Bronchial epithelial cell (primary cell): ENCODE results near the gene PTPRE. TPM values are rescaled to one million over a fixed set of nuclear protein-coding genes. Genes with fewer than 3 reads are reported as not detected.
A peak's percentile ranks its signal among the peaks of the same experiment; 100 is the strongest.

Source experiments
- DNase-seq: peaks from one replicate; pipeline ENCODE4 v3.0.0-alpha.2; 2010; ENCODE audit warnings: low read depth
- FAIRE-seq: peaks from 2 replicates; lab custom pipeline; 2011; peaks lifted over from hg19 to GRCh38; lab: Jason Lieb, UNC
- H3K27me3 ChIP-seq: 2 replicates; pipeline ENCODE4 v1.5.1; 2011; ENCODE audit warnings: low read length; ENCODE audit not compliant: control insufficient read depth, insufficient read depth
- H3K36me3 ChIP-seq: 2 replicates; pipeline ENCODE4 v1.5.1; 2011; ENCODE audit warnings: low read length; ENCODE audit not compliant: control insufficient read depth, insufficient read depth
- H3K4me3 ChIP-seq: 2 replicates; pipeline ENCODE4 v1.5.1; 2011; ENCODE audit warnings: mild to moderate bottlenecking, low read depth, low read length, control low read depth
- total RNA-seq: library from RNA; depleted of rRNA; stranded (reverse); fragments of >200 nt; gene quantifications from 2 replicates; pipeline ENCODE4 v1.2.1, GENCODE V29; 2014
- TF ChIP-seq, protein P1 (sequence below): IDR thresholded peaks from 2 replicates; pipeline ENCODE4 v1.5.1; 2011; ENCODE audit warnings: mild to moderate bottlenecking, moderate library complexity, low read length, control low read depth, inconsistent platforms; ENCODE audit not compliant: insufficient read depth, severe bottlenecking

The PTPRE gene
- total RNA-seq, 1 donor from 2014 or later, result 7.9 TPM

DNA sequence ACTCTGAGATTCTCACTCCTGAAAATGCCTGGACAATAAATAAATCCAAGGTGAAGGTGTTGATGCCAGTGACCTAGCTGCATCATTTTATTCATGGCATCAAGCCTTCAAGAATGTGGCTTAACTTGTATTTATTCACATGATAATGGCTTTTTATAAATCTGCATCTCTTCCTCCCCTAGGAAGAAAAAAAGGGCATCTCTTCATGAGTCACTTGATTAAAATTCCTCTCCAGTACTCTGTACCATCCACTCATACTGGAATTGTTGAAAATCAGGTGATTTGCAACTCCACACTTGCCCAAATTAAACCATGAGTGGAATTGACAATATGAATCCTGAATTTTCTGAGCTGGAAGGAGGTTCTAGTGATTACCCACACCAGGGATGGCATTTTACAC lies 30.2 kb downstream of the PTPRE start:
- Histone ChIP-seq H3K36me3 (no peaks in the 10 kb centered on the region), H3K27me3 (peaks cover 1% of the 10 kb centered on the region), H3K4me3 (no peak overlapping the region)
- FAIRE-seq (no peak), DNase-seq (peak; percentile 61)
- TF ChIP-seq, protein P1, sequence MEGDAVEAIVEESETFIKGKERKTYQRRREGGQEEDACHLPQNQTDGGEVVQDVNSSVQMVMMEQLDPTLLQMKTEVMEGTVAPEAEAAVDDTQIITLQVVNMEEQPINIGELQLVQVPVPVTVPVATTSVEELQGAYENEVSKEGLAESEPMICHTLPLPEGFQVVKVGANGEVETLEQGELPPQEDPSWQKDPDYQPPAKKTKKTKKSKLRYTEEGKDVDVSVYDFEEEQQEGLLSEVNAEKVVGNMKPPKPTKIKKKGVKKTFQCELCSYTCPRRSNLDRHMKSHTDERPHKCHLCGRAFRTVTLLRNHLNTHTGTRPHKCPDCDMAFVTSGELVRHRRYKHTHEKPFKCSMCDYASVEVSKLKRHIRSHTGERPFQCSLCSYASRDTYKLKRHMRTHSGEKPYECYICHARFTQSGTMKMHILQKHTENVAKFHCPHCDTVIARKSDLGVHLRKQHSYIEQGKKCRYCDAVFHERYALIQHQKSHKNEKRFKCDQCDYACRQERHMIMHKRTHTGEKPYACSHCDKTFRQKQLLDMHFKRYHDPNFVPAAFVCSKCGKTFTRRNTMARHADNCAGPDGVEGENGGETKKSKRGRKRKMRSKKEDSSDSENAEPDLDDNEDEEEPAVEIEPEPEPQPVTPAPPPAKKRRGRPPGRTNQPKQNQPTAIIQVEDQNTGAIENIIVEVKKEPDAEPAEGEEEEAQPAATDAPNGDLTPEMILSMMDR, result no peak

- TF ChIP-seq, protein P1, result no peak
- Histone ChIP-seq H3K4me3 (no peak overlapping the region), H3K36me3 (no peaks in the 10 kb centered on the region), H3K27me3 (peaks cover 1% of the 10 kb centered on the region)
- no peak for DNase-seq
- no peak for FAIRE-seq
Measured at GRCh38 chr10:127937915-127938463, 31.1 kb downstream of the PTPRE start.

DNA sequence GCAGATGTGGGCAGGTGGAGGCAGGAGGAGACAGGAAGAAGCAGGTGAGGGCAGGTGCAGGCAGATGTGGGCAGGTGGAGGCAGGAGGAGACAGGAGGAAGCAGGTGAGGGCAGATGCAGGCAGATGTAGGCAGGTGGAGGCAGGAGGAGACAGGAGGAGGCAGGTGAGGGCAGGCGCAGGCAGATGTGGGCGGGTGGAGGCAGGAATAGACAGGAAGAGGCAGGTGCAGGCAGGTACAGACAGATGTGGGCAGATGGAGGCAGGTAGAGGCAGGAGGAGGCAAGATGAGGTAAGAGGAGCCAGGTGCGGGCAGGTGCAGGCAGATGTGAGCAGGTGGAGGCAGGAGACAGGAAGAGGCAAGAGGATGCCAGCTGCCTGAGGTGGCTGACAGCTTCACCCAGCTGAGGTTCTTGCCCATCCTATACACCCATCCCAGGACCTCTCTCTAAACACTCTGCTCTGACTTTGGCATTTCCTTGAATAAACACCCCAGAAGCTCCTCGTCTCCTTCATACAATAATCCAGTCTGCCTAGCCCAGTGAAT lies 33.0 kb downstream of the PTPRE start:
- DNase-seq, result no peak
- no peak overlapping the region for H3K4me3 ChIP-seq
- FAIRE-seq, result no peak
- peaks cover 1% of the 10 kb centered on the region for H3K27me3 ChIP-seq
- TF ChIP-seq, protein P1, result no peak
- H3K36me3 ChIP-seq, result no peaks in the 10 kb centered on the region

- H3K4me3 ChIP-seq, result no peak overlapping the region
- FAIRE-seq, result no peak
- peaks cover 1% of the 10 kb centered on the region for H3K27me3 ChIP-seq
- H3K36me3 ChIP-seq, result no peaks in the 10 kb centered on the region
- DNase-seq, result no peak
- TF ChIP-seq, protein P1, result no peak
Measured at GRCh38 chr10:127940866-127941640, 34.1 kb downstream of the PTPRE start.

DNA sequence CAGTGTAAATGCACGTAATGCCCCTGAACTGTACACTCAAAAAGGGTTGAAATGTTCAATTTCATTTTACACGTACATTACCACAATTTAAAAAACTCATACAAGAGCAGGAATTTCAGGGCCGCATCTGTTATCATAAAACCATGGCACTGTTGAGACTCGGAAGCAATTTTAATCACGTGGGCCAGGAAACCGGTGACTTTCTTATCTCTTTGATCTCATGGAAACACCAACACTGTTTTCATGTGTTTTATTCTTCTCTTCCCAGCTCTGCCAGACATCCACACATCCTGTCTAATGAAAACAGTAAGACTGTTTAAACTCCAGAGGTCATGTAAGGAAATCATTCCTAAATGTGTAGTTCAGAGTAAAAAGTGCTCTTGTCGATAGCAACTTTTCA lies 35.9 kb downstream of the PTPRE start:
- FAIRE-seq (no peak), DNase-seq (no peak)
- Histone ChIP-seq H3K27me3 (peaks cover 1% of the 10 kb centered on the region), H3K4me3 (no peak overlapping the region), H3K36me3 (no peaks in the 10 kb centered on the region)
- TF ChIP-seq, protein P1, result no peak
